CD4-positive, alpha-beta T cell treated with Interleukin-6 for 4 hours (primary cell): ENCODE data around the gene SNX20.

Source experiments
- DNase-seq: peaks from one replicate; pipeline ENCODE4 v3.0.0-alpha.2; 2020; ENCODE audit warnings: mixed read lengths

The SNX20 gene

GRCh38 chr16:50632927-50633800, 47.9 kb downstream of the SNX20 start:
- DNase-seq, result no peak

GRCh38 chr16:50631985-50632576, 49.0 kb downstream of the SNX20 start:
- no peak for DNase-seq

GRCh38 chr16:50631249-50631984, 49.7 kb downstream of the SNX20 start:
- DNase-seq, result no peak

GRCh38 chr16:50630394-50631020, 50.6 kb downstream of the SNX20 start:
- DNase-seq, result no peak

GRCh38 chr16:50629334-50629733, 51.8 kb downstream of the SNX20 start:
- no peak for DNase-seq

- DNase-seq, result no peak
Measured at GRCh38 chr16:50628156-50628802, 52.8 kb downstream of the SNX20 start.

GRCh38 chr16:50627419-50627818, 53.7 kb downstream of the SNX20 start:
- DNase-seq, result peak; percentile 71

- DNase-seq, result peak; percentile 36
Measured at GRCh38 chr16:50626868-50627267, 54.2 kb downstream of the SNX20 start.

GRCh38 chr16:50625374-50625773, 55.7 kb downstream of the SNX20 start:
- DNase-seq, result no peak

GRCh38 chr16:50624449-50624970, 56.6 kb downstream of the SNX20 start:
- DNase-seq, result no peak

- DNase-seq, result no peak
Measured at GRCh38 chr16:50622643-50623369, 58.3 kb downstream of the SNX20 start.

GRCh38 chr16:50622029-50622428, 59.1 kb downstream of the SNX20 start:
- no peak for DNase-seq
